Activated naive CD4-positive, alpha-beta T cell treated with anti-CD3 and anti-CD28 coated beads, Interleukin-2, amount 50 U/mL, for 24 hours (primary cell): Measurements from ENCODE around the gene SETBP1.

Source experiments
- H3K27ac Mint-ChIP-seq: one replicate; pipeline ENCODE4 v1.8.0; 2021; ENCODE audit warnings: mild to moderate bottlenecking, mixed read lengths
- H3K27me3 Mint-ChIP-seq: one replicate; pipeline ENCODE4 v1.8.0; 2021; ENCODE audit warnings: mixed read lengths
- H3K36me3 Mint-ChIP-seq: one replicate; pipeline ENCODE4 v1.8.0; 2021; ENCODE audit warnings: mixed read lengths
- H3K4me1 Mint-ChIP-seq: one replicate; pipeline ENCODE4 v1.8.0; 2021; ENCODE audit warnings: mixed read lengths
- H3K4me3 Mint-ChIP-seq: one replicate; pipeline ENCODE4 v1.8.0; 2021; ENCODE audit warnings: mild to moderate bottlenecking, mixed read lengths
- H3K9me3 Mint-ChIP-seq: one replicate; pipeline ENCODE4 v1.8.0; 2021; ENCODE audit warnings: mixed read lengths

Gene SETBP1

DNA sequence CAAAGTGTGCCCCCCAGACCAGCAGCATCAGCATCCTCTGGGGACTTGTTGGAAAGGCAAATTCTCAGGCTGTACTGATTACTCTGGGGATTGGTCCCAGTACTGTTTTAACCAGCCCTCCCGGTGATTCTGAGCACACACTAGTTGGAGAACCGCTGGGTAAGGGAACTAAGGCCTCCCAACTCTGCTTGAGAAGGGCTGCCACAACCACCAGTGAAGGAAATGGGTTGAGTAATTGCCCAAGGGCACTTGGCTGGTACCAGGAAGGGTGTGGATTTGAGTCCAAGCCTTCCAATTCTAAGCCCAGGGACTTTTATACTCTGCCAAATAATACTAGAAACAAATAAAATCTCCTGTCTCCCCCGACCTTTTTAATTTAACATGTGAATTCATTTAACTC is 219.9 kb downstream of the SETBP1 start:
- no peaks in the 10 kb centered on the region for H3K9me3 Mint-ChIP-seq
- H3K4me3 Mint-ChIP-seq, result no peak overlapping the region
- peaks cover 5% of the 10 kb centered on the region for H3K27me3 Mint-ChIP-seq
- no peaks in the 10 kb centered on the region for H3K36me3 Mint-ChIP-seq
- H3K27ac Mint-ChIP-seq, result no peak overlapping the region
- no peaks in the 10 kb centered on the region for H3K4me1 Mint-ChIP-seq

DNA sequence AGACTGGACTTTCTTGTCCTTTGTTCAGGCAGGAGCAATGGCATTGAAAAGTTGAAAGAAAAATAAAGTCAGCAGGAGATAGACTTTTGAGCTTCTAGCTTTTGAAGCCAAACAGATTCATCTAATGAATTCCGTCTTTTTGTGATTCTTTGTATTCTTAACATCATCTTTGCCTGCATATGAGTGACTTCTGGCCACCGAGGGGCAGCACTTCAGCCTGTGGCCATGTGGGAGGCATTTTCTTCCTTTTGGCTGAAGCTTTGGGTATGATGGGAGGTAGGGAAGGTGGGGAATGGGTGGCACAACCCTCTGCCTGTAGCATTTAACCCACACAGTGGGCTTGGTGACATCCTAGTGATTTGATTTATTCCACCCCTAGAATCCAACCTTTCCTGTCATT is 220.6 kb downstream of the SETBP1 start:
- Mint-ChIP-seq H3K4me1 (no peaks in the 10 kb centered on the region), H3K27ac (no peak overlapping the region), H3K4me3 (no peak overlapping the region), H3K27me3 (peaks cover 5% of the 10 kb centered on the region), H3K36me3 (no peaks in the 10 kb centered on the region), H3K9me3 (no peaks in the 10 kb centered on the region)

DNA sequence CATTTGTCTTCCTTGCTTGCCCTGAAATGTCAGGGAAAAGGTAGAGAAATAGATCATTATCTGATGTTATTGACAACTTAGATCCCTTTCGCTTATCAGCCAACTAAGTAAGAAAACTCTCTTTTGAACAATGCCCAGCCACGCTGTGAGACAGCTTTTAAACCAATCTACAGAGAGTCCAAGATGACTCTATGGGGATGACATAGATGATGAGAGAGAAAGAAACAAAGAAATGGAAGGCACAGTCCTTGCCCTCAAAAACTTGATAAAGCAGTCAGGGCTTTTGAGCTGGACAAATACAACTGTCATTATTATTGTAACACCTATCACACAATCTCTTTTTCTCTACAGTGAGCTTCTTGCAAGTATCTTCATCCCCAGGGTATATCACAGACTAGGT is 222.6 kb downstream of the SETBP1 start:
- no peaks in the 10 kb centered on the region for H3K9me3 Mint-ChIP-seq
- H3K27ac Mint-ChIP-seq, result no peak overlapping the region
- no peaks in the 10 kb centered on the region for H3K36me3 Mint-ChIP-seq
- no peaks in the 10 kb centered on the region for H3K4me1 Mint-ChIP-seq
- H3K4me3 Mint-ChIP-seq, result no peak overlapping the region
- peaks cover 5% of the 10 kb centered on the region for H3K27me3 Mint-ChIP-seq

GRCh38 chr18:44904768-44905167 is 224.1 kb downstream of the SETBP1 start:
- Mint-ChIP-seq H3K4me3 (no peak overlapping the region), H3K36me3 (no peaks in the 10 kb centered on the region), H3K4me1 (no peaks in the 10 kb centered on the region), H3K27me3 (peaks cover 4% of the 10 kb centered on the region), H3K27ac (no peak overlapping the region), H3K9me3 (no peaks in the 10 kb centered on the region)

DNA sequence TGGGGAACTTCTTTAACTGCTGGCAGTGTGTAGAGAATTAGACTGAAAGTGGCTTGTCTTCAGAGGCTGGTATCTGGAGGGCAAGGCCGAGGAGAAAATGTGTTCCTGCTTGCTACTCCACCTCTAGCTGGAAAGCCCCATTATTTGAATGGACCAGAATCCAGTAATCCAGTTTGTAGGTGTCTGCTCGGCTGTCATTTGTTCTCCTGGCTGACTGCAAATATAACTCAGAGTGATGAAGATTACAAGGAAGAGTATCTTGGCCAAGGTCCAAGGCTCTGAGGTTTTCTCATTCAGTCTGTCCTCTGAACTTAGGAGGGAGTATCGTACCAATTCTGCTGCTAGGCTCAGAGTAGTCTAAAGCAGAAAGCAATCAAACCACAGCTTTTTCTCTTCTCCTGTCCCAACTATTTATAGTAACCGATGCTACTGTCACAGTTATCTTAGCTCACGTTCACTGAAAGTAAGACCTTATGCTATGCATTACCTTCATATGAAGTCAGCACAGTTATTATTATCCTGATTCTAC is 228.6 kb downstream of the SETBP1 start:
- H3K4me1 Mint-ChIP-seq, result no peaks in the 10 kb centered on the region
- peaks cover 4% of the 10 kb centered on the region for H3K27me3 Mint-ChIP-seq
- no peak overlapping the region for H3K4me3 Mint-ChIP-seq
- H3K27ac Mint-ChIP-seq, result no peak overlapping the region
- H3K9me3 Mint-ChIP-seq, result no peaks in the 10 kb centered on the region
- peaks cover 1% of the 10 kb centered on the region for H3K36me3 Mint-ChIP-seq

DNA sequence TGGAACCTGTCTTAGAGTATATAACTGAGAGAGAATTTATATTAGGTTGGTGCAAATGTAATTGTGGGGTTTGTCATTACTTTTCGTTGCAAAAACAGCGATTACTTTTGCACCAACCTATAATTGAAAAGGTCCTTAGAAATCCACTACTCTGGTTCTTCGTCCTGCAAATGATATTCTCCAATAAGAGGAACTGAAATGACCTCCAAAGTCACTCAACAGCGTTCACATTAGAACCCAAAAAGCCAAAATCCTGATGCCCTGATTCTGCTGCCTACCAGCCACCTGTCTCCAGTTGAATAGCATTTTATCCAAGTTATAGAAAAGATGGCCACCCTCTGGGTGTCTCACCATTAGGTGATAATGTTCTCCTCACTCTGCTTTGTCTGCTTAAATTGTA is 230.6 kb downstream of the SETBP1 start:
- H3K27ac Mint-ChIP-seq, result no peak overlapping the region
- H3K9me3 Mint-ChIP-seq, result no peaks in the 10 kb centered on the region
- H3K4me1 Mint-ChIP-seq, result no peaks in the 10 kb centered on the region
- no peak overlapping the region for H3K4me3 Mint-ChIP-seq
- H3K27me3 Mint-ChIP-seq, result peaks cover 7% of the 10 kb centered on the region
- H3K36me3 Mint-ChIP-seq, result peaks cover 1% of the 10 kb centered on the region

GRCh38 chr18:44911773-44912172 is 231.1 kb downstream of the SETBP1 start:
- Mint-ChIP-seq H3K4me3 (no peak overlapping the region), H3K4me1 (no peaks in the 10 kb centered on the region), H3K27me3 (peaks cover 7% of the 10 kb centered on the region), H3K27ac (no peak overlapping the region), H3K36me3 (peaks cover 1% of the 10 kb centered on the region), H3K9me3 (no peaks in the 10 kb centered on the region)

- Mint-ChIP-seq H3K27ac (no peak overlapping the region), H3K4me1 (no peaks in the 10 kb centered on the region), H3K4me3 (no peak overlapping the region), H3K27me3 (peaks cover 7% of the 10 kb centered on the region), H3K36me3 (peaks cover 1% of the 10 kb centered on the region), H3K9me3 (no peaks in the 10 kb centered on the region)
These were observed 232.2 kb downstream of the SETBP1 start for GRCh38 chr18:44912740-44913478.

DNA sequence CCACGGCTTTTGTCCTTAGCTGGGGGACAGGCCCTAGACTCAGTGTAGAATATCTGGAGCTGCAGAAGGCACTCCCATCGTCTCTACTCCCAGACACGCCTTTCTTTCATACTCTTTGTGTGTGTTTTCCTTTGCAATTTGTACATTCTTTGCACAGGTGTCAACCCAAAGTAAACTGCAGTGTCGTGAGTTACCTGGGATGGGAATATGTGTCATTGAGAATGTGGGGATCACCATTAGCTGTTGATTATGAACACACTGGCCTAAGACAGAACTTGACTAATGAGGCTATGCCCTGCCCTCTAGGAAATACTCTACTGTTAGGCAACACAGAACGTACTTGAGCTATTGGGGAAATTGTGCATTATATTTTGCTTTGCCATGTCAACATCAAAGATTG is 233.3 kb downstream of the SETBP1 start:
- Mint-ChIP-seq H3K27me3 (peaks cover 7% of the 10 kb centered on the region), H3K4me1 (no peaks in the 10 kb centered on the region), H3K4me3 (no peak overlapping the region), H3K36me3 (peaks cover 1% of the 10 kb centered on the region), H3K27ac (no peak overlapping the region), H3K9me3 (no peaks in the 10 kb centered on the region)

DNA sequence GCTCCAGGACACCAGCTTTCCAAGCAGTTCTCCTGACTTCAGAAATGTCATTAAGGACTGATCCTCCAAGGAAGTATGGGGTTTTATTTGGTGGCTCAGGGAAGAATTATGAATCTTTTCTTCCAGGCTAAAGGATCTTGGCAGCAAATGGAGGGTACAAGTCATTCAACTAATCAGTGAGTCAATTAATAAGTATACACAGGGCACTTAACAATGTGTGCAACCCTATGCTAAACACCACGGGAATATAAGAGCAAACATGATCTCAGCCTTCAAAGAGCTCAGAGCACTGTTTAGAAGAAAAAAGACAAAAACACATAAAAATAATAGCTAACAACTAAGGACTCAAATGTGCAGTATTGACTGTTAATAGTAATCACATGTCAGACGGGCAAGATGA is 234.5 kb downstream of the SETBP1 start:
- Mint-ChIP-seq H3K27me3 (peaks cover 7% of the 10 kb centered on the region), H3K4me1 (no peaks in the 10 kb centered on the region), H3K9me3 (no peaks in the 10 kb centered on the region), H3K27ac (no peak overlapping the region), H3K36me3 (peaks cover 1% of the 10 kb centered on the region), H3K4me3 (no peak overlapping the region)

DNA sequence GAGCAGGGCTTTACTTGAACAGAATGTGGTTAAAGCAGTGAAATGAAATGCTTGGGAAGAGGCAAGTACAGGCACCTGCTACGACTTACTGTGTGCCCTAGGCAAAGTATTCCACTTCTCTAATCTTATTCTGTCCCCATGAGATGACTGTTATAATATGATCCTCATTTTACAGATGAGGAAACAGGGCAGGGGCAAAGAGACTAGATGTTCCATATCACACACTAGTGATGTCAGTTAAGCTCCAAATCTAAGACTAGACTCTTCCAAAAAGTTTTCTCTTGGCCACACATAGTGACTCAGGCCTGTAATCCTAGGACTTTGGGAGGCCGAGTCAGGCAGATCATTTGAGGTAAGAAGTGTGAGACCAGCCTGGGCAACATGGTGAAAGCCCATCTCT is 235.0 kb downstream of the SETBP1 start:
- H3K36me3 Mint-ChIP-seq, result peaks cover 1% of the 10 kb centered on the region

DNA sequence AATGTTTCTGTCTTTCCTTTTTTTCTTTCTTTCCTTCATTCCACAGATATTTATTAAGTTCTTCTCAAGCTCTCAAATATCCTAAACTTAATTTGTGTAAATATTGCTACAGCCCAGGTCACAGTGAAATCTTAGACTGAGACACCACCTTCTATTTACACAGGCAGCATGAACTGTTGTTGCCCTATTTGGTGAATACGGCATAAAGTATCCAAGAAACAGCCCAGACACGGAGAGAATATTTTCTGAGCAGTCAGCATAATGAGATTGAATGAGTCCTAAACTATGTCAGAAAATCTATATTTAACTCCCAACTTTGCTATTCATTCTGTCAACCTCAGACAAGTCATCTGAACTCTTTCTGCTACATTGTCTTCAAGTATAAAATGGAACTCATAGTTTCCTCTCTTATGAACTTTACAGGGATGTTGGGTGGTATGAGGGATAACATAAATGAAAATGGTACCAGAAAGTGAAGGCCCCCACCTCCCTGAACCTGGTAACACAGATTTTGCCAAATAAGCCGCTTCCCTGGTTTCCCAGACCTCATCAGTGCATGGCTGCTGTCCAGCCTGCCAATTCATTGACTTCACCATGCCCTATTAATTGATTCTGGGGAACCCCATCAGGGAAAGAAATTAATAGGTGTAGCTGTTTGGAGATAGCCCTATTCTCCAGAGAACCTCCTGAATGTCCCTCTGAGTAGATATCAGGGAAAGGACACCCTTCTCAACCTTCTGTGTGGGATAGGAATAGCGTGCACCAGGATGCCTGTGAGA is 235.9 kb downstream of the SETBP1 start:
- no peaks in the 10 kb centered on the region for H3K9me3 Mint-ChIP-seq
- no peaks in the 10 kb centered on the region for H3K4me1 Mint-ChIP-seq
- peaks cover 7% of the 10 kb centered on the region for H3K27me3 Mint-ChIP-seq
- peaks cover 1% of the 10 kb centered on the region for H3K36me3 Mint-ChIP-seq
- H3K27ac Mint-ChIP-seq, result no peak overlapping the region
- H3K4me3 Mint-ChIP-seq, result no peak overlapping the region

More for the DNA sequence above, 235.0 kb downstream of the SETBP1 start:
- H3K4me1 Mint-ChIP-seq, result no peaks in the 10 kb centered on the region
- no peaks in the 10 kb centered on the region for H3K9me3 Mint-ChIP-seq
- no peak overlapping the region for H3K27ac Mint-ChIP-seq
- H3K4me3 Mint-ChIP-seq, result no peak overlapping the region
- H3K27me3 Mint-ChIP-seq, result peaks cover 7% of the 10 kb centered on the region

DNA sequence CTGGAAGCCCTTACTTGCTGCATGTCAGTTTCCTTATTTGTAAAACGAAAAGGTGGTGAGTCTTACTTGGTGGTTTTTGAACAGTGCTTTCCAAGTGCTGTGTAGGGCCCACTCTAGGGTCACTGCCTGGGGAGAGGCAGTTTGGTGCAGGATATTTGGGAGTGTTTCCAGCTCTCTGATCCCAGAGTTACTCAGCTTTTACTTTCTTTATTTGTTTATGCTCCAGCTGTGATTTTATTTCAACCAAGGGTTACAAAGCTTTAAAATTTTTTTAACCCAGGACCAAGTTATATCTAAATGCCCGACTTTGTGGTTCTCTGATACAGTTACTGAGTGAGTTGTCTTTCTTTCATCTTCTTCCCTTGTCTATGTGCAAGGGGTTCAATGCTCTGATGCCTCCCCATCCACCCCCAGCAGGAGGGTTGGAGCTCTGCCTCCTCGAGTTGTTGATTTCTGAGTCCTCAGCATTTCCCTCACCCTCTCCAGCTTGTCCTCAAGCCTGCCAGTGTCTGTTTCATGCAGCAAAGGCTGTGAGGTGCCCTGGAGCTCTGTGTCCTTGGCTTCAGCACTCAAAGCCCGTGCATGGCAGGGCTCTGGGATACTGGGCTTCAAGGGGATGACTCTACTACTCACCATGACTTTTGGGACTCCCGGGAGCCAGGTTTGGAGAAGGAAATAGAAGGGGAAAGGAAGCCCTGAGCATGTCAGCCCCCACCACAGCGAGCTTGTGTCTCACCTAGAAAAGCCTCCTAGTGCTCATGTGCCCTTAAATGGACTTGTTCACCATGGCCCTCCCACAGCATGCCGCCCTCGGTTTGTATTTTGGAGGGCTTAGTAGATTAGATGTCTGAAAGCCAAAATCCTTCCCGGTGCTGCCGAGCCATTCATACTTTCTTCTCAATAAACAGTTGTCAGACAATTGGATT is 236.8 kb downstream of the SETBP1 start:
- Mint-ChIP-seq H3K27me3 (peaks cover 7% of the 10 kb centered on the region), H3K4me1 (no peaks in the 10 kb centered on the region), H3K4me3 (no peak overlapping the region), H3K9me3 (no peaks in the 10 kb centered on the region), H3K36me3 (peaks cover 1% of the 10 kb centered on the region), H3K27ac (no peak overlapping the region)

- peaks cover 3% of the 10 kb centered on the region for H3K27me3 Mint-ChIP-seq
- no peaks in the 10 kb centered on the region for H3K4me1 Mint-ChIP-seq
- no peak overlapping the region for H3K4me3 Mint-ChIP-seq
- H3K36me3 Mint-ChIP-seq, result no peaks in the 10 kb centered on the region
- no peaks in the 10 kb centered on the region for H3K9me3 Mint-ChIP-seq
- H3K27ac Mint-ChIP-seq, result no peak overlapping the region
These were observed 237.4 kb downstream of the SETBP1 start for GRCh38 chr18:44918142-44918476.

DNA sequence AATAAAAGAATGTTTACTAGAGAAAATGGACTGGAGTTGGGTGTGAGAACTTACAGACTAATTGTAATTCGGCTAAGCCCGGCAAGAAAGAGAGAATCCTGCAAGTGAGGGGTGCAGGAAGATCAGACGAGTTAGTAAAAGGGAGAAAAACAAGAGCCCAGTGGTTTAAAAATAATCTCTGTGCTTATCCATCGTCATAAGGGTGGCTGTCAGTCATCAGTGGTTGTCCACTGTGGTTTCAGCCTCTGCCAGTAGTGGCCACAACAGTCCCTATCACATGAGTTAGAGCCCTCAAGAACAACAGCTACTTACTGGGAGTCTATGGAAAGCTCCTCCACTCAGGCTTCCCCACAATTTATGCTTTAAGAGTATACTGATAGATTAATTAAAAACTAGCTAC is 239.8 kb downstream of the SETBP1 start:
- Mint-ChIP-seq H3K4me3 (no peak overlapping the region), H3K27me3 (no peaks in the 10 kb centered on the region), H3K4me1 (no peaks in the 10 kb centered on the region), H3K36me3 (no peaks in the 10 kb centered on the region), H3K27ac (no peak overlapping the region), H3K9me3 (no peaks in the 10 kb centered on the region)
